H1 (cell line): ENCODE data around the gene PSMB3. TPM values are rescaled to one million over a fixed set of nuclear protein-coding genes. Genes with fewer than 3 reads are reported as not detected.

Experiments used
- CTCF ChIA-PET: fragments of 300-600 bp; sonication (Branson Sonifier 250); formaldehyde crosslinking; loops from one replicate; lab custom pipeline; 2021; ENCODE audit not compliant: partially characterized antibody; lab: Charles Lee
- POLR2A ChIA-PET: fragments of 300-600 bp; sonication (Branson Sonifier 250); formaldehyde crosslinking; loops from one replicate; lab custom pipeline; 2021; ENCODE audit warnings: inconsistent platforms; ENCODE audit not compliant: partially characterized antibody; lab: Charles Lee
- DNase-seq, 2 experiments: peaks; one replicate each; pipeline versions ENCODE4 v3.0.0 to v3.0.0-alpha.2; 2010 to 2022; ENCODE audit warnings: low spot score in 2 of 2, low read depth in 1 of 2, mixed read lengths in 1 of 2
- FAIRE-seq: peaks from 2 replicates; lab custom pipeline; 2011; peaks lifted over from hg19 to GRCh38; lab: Jason Lieb, UNC
- H2AFZ ChIP-seq: 2 replicates; pipeline ENCODE4 v1.8.1; 2012; ENCODE audit warnings: low read length, inconsistent platforms
- H2AK5ac ChIP-seq: 2 replicates; pipeline ENCODE4 v1.6.1; 2013; ENCODE audit warnings: low read depth, low read length
- H2BK120ac ChIP-seq: replicated peaks from 2 replicates; pipeline ENCODE3; 2013; ENCODE audit warnings: low read depth, low read length, inconsistent platforms
- H2BK12ac ChIP-seq: 2 replicates; pipeline ENCODE4 v1.6.1; 2013; ENCODE audit warnings: low read depth, low read length
- H2BK15ac ChIP-seq: 2 replicates; pipeline ENCODE4 v1.6.1; 2013; ENCODE audit warnings: low read length
- H2BK20ac ChIP-seq: 2 replicates; pipeline ENCODE4 v1.6.1; 2013; ENCODE audit warnings: low read length
- H2BK5ac ChIP-seq: 2 replicates; pipeline ENCODE4 v1.6.1; 2013; ENCODE audit warnings: low read depth, low read length
- H3K14ac ChIP-seq: 2 replicates; pipeline ENCODE4 v1.6.1; 2013; ENCODE audit warnings: inconsistent platforms; ENCODE audit not compliant: insufficient read length
- H3K18ac ChIP-seq: 2 replicates; pipeline ENCODE4 v1.6.1; 2013; ENCODE audit warnings: low read length; ENCODE audit errors: extremely low read depth
- H3K23ac ChIP-seq: 2 replicates; pipeline ENCODE4 v1.6.1; 2013; ENCODE audit warnings: inconsistent platforms; ENCODE audit not compliant: insufficient read length
- H3K23me2 ChIP-seq: 2 replicates; pipeline ENCODE4 v1.6.1; 2013; ENCODE audit warnings: low read depth, low read length
- H3K27ac ChIP-seq: 2 replicates; pipeline ENCODE4 v1.6.1; 2011; ENCODE audit warnings: low read depth, low read length, inconsistent platforms
- H3K27me3 ChIP-seq, 4 experiments: replicated peaks in 1 of 4; 1 replicate in 1 of 4; 2 replicates in 3 of 4; pipeline versions ENCODE4 v1.6.1 to v1.8.1; 2011 to 2013; ENCODE audit warnings: low read length in 3 of 4, mild to moderate bottlenecking in 3 of 4, inconsistent platforms in 2 of 4, mixed read lengths in 2 of 4, moderate library complexity in 1 of 4; ENCODE audit not compliant: control insufficient read depth in 3 of 4, insufficient read depth in 3 of 4; ENCODE audit errors: extremely low read depth in 1 of 4
- H3K36me3 ChIP-seq, 4 experiments: 2 replicates each; pipeline versions ENCODE4 v1.6.1 to v1.8.1; 2011 to 2013; ENCODE audit warnings: mild to moderate bottlenecking in 4 of 4, low read length in 3 of 4, moderate library complexity in 2 of 4, control low read depth in 1 of 4, inconsistent platforms in 1 of 4; ENCODE audit not compliant: insufficient read depth in 4 of 4, control insufficient read depth in 2 of 4
- H3K4ac ChIP-seq: replicated peaks from 2 replicates; pipeline ENCODE3; 2013; ENCODE audit warnings: low read length, low read depth, mixed read lengths, inconsistent platforms; ENCODE audit not compliant: insufficient read length
- H3K4me1 ChIP-seq, 4 experiments: replicated peaks in 1 of 4; 1 replicate in 1 of 4; 2 replicates in 3 of 4; pipeline versions ENCODE4 v1.6.1 to v1.8.1; 2011 to 2013; ENCODE audit warnings: low read length in 3 of 4, inconsistent platforms in 2 of 4, mixed read lengths in 1 of 4; ENCODE audit not compliant: insufficient read depth in 4 of 4, control insufficient read depth in 3 of 4
- H3K4me2 ChIP-seq, 2 experiments: 2 replicates each; pipeline versions ENCODE4 v1.6.1 to v1.8.1; 2011 to 2013; ENCODE audit warnings: low read depth in 2 of 2, low read length in 2 of 2, control low read depth in 1 of 2, inconsistent platforms in 1 of 2, mild to moderate bottlenecking in 1 of 2; ENCODE audit not compliant: insufficient read depth in 1 of 2
- H3K4me3 ChIP-seq, 4 experiments: fragments of 200-600, 300-600 bp in 1 of 4; sonication (generic), shearing (Covaris generic), sonication (Bioruptor Twin) in 1 of 4; 2 replicates each; pipeline versions ENCODE4 v1.5.1 to v1.8.1; 2011 to 2016; ENCODE audit warnings: low read length in 4 of 4, low read depth in 3 of 4, control low read depth in 2 of 4, inconsistent platforms in 2 of 4, mild to moderate bottlenecking in 2 of 4, mixed read lengths in 1 of 4, moderate library complexity in 1 of 4; ENCODE audit not compliant: insufficient read depth in 2 of 4; ENCODE audit errors: extremely low read depth in 1 of 4
- H3K56ac ChIP-seq: replicated peaks from 2 replicates; pipeline ENCODE3; 2013; ENCODE audit warnings: low read depth, mild to moderate bottlenecking, mixed read lengths, low read length, inconsistent platforms; ENCODE audit not compliant: insufficient read length
- H3K79me1 ChIP-seq: 2 replicates; pipeline ENCODE4 v1.6.1; 2013; ENCODE audit warnings: low read depth, low read length, control low read depth
- H3K79me2 ChIP-seq, 2 experiments: 2 replicates each; pipeline versions ENCODE4 v1.6.1 to v1.8.1; 2012 to 2013; ENCODE audit warnings: low read length in 2 of 2, mild to moderate bottlenecking in 2 of 2, inconsistent platforms in 1 of 2; ENCODE audit not compliant: insufficient read depth in 2 of 2, control insufficient read depth in 1 of 2
- H3K9ac ChIP-seq, 4 experiments: replicated peaks in 1 of 4; 1 replicate in 1 of 4; 2 replicates in 3 of 4; pipeline versions ENCODE4 v1.6.1 to v1.8.1; 2011 to 2013; ENCODE audit warnings: low read depth in 3 of 4, low read length in 3 of 4, control low read depth in 2 of 4, mild to moderate bottlenecking in 2 of 4, moderate library complexity in 2 of 4, inconsistent platforms in 1 of 4; ENCODE audit errors: extremely low read depth in 1 of 4
- H3K9me3 ChIP-seq, 2 experiments: 2 replicates each; pipeline versions ENCODE4 v1.6.1 to v1.8.1; 2012 to 2013; ENCODE audit warnings: mild to moderate bottlenecking in 2 of 2, moderate library complexity in 2 of 2, control low read depth in 1 of 2, inconsistent platforms in 1 of 2, low read depth in 1 of 2, low read length in 1 of 2, mixed read lengths in 1 of 2; ENCODE audit not compliant: insufficient read depth in 2 of 2
- H4K20me1 ChIP-seq, 2 experiments: replicated peaks in 1 of 2; 2 replicates each; pipeline versions ENCODE3 to v1.8.1; 2011 to 2013; ENCODE audit warnings: inconsistent platforms in 2 of 2, low read length in 2 of 2, mild to moderate bottlenecking in 1 of 2; ENCODE audit not compliant: insufficient read depth in 2 of 2, control insufficient read depth in 1 of 2
- H4K5ac ChIP-seq: 2 replicates; pipeline ENCODE4 v1.6.1; 2013; ENCODE audit warnings: low read length, low read depth, mixed read lengths, inconsistent platforms; ENCODE audit not compliant: insufficient read length
- H4K8ac ChIP-seq: 2 replicates; pipeline ENCODE4 v1.8.0; 2013; ENCODE audit warnings: mild to moderate bottlenecking, moderate library complexity, low read length, inconsistent platforms; ENCODE audit not compliant: insufficient read depth; ENCODE audit errors: extremely low read depth
- H4K91ac ChIP-seq: replicated peaks from 2 replicates; pipeline ENCODE3; 2013; ENCODE audit warnings: low read length, mixed read lengths, inconsistent platforms; ENCODE audit not compliant: insufficient read length
- ASH2L ChIP-seq: fragments of 200-600, 300-600 bp; sonication (generic); IDR thresholded peaks from one replicate; pipeline ENCODE4 v1.7.1; 2017; ENCODE audit warnings: low read length
- BCL11A ChIP-seq, 2 experiments: IDR thresholded peaks; one replicate each; pipeline ENCODE4 v1.6.1; 2011; ENCODE audit warnings: low read depth in 2 of 2, low read length in 2 of 2, mild to moderate bottlenecking in 2 of 2
- CEBPB ChIP-seq: IDR thresholded peaks from 2 replicates; pipeline ENCODE4 v1.6.1; 2012; ENCODE audit warnings: low read depth, low read length
- SAP30 ChIP-seq: fragments of 300-600 bp; sonication (generic); IDR thresholded peaks from 2 replicates; pipeline ENCODE4 v1.7.1; 2012; ENCODE audit warnings: low read length, moderate library complexity, mild to moderate bottlenecking, inconsistent platforms; ENCODE audit not compliant: insufficient read depth, insufficient replicate concordance
- TCF12 ChIP-seq: IDR thresholded peaks from 2 replicates; pipeline ENCODE4 v1.6.1; 2011; ENCODE audit warnings: low read depth, mild to moderate bottlenecking, low read length
- ZNF274 ChIP-seq: IDR thresholded peaks from 2 replicates; pipeline ENCODE4 v1.7.0; 2012; ENCODE audit warnings: low read length, borderline replicate concordance; ENCODE audit errors: extremely low read depth
- WGBS, 2 experiments: shearing (Covaris generic) in 1 of 2; methylation state at CpG; one replicate each; pipeline versions ENCODE4 v1.1.6 to v1.1.7; 2013 to 2015; ENCODE audit warnings: low lambda C conversion rate in 2 of 2, mixed read lengths in 2 of 2, inconsistent platforms in 1 of 2, low coverage in 1 of 2, missing lambda C conversion rate in 1 of 2; ENCODE audit not compliant: insufficient replicate concordance in 2 of 2, insufficient coverage in 1 of 2, insufficient read length in 1 of 2; ENCODE audit errors: extremely low coverage in 1 of 2, missing lambda C conversion rate in 1 of 2; 5-methylcytosine and 5-hydroxymethylcytosine counted together
- polyA plus RNA-seq, 7 experiments: library from polyadenylated mRNA; depleted of rRNA in 3 of 7; stranded (reverse) in 5 of 7; unstranded in 2 of 7; fragments of >200 nt in 5 of 7; fragments of 200-250 nt in 2 of 7; gene quantifications; 1 replicate in 5 of 7; 2 replicates in 1 of 7; 4 replicates in 1 of 7; pipeline versions ENCODE4 v1.2.1 to v1.2.3, GENCODE V29; 2011 to 2013; ENCODE audit warnings: missing spikeins in 2 of 7, mixed read lengths in 2 of 7
- total RNA-seq: library from RNA; stranded (reverse); fragmentation: NEBNext Ultra II Directional; extraction: Animal tissue kit (Norgen Biotek cat#: 25700); gene quantifications from 2 replicates; pipeline ENCODE4 v1.2.1, GENCODE V29; 2021

Gene PSMB3
- total and polyA plus RNA-seq, 2 of the 8 experiments (the other 6 are each of a cell fraction or from before 2014, with no cell fraction given): 291 to 914 TPM

DNA sequence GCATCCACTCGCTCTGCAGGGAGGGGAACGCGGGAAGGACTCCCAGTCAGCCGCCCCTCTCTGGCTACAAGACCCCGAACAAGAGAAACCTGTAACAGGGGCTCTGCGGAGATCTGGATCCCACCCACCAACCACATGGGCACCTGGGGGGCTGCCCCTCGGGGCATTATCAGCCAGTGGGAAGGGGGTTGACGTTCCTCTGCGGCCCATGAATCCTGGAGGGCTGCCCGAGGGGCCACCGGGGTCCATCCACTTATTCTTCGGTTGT lies 2.6 kb upstream of the PSMB3 start:
- Histone ChIP-seq H3K18ac (peak overlapping the region; percentile 51), H3K4me2 (peak overlapping the region; percentile 89 to 91), H3K9me3 (no peaks in the 10 kb centered on the region), H3K14ac (no peak overlapping the region), H3K27ac (no peak overlapping the region), H3K23ac (no peak overlapping the region), H3K36me3 (peaks cover 0 to 3% (median 0%) of the 10 kb centered on the region in 4 experiments; a peak in 2 of 8 replicates), H3K4ac (no peak overlapping the region), H2BK5ac (no peak overlapping the region), H3K79me1 (peaks cover 5% of the 10 kb centered on the region), H2BK20ac (no peak overlapping the region), H4K91ac (no peak overlapping the region), H3K27me3 (peaks cover 0 to 11% (median 5%) of the 10 kb centered on the region in 4 experiments; a peak in 5 of 7 replicates), H3K56ac (peak overlapping the region; percentile 70), H2BK120ac (no peak overlapping the region), H3K4me1 (peaks cover 7 to 22% (median 14%) of the 10 kb centered on the region in 4 experiments), H3K23me2 (peaks cover 48% of the 10 kb centered on the region), H3K4me3 (peak overlapping the region; percentile 66 to 87 (median 84)), H2AFZ (no peak overlapping the region), H3K9ac (peak overlapping the region in 2 of 4 experiments; percentile 43 to 67; a peak in 3 of 7 replicates), H4K20me1 (peaks cover 14 to 17% of the 10 kb centered on the region in 2 experiments), H4K5ac (no peak overlapping the region), H3K79me2 (peaks cover 22 to 39% of the 10 kb centered on the region in 2 experiments), H2BK12ac (no peak overlapping the region), H2BK15ac (no peak overlapping the region), H2AK5ac (no peak overlapping the region), H4K8ac (no peak overlapping the region)
- TF ChIP-seq BCL11A (IDR thresholded peaks at IDR 0.05; ENCODE audit: low read depth in 2 of 2, low read length in 2 of 2): no peak
- peak; percentile 21 for TF ChIP-seq ASH2L
- TF ChIP-seq ZNF274: no peak
- TF ChIP-seq TCF12: no peak
- peak; percentile 20 for TF ChIP-seq SAP30
- no peak for TF ChIP-seq CEBPB
- ChIA-PET POLR2A (interaction anchor here (0.8 to 2.7 kb wide), 7 partner anchors 13 to 104 kb away, joined by 3 to 19 read pairs (median 4); partner anchors contain the start of genes CISD3, MLLT6 and RPL23), CTCF (interaction anchor here (0.6 to 0.9 kb wide), 2 partner anchors 33 to 707 kb away, joined by 3 read pairs; no protein-coding TSS in a partner anchor)
- no peak for FAIRE-seq
- no peak for DNase-seq
- WGBS, 2 experiments: 2% methylated on average over 12 of the region's 12 CpGs; no CpG with 5 or more reads in 1 of the 2 experiments
